PFSK-1 (cell line): ENCODE measurements around the gene ZEB1.

Source experiments
- POLR2AphosphoS5 ChIP-seq: IDR thresholded peaks from 2 replicates; pipeline ENCODE4 v1.6.1; 2012; ENCODE audit warnings: low read depth, mild to moderate bottlenecking, control low read depth, low read length, moderate library complexity
- SIN3A ChIP-seq: IDR thresholded peaks from 2 replicates; pipeline ENCODE4 v1.6.1; 2012; ENCODE audit warnings: mild to moderate bottlenecking, low read length, moderate library complexity, borderline replicate concordance; ENCODE audit not compliant: insufficient read depth

GRCh38 chr10:31515819-31516402, 196.9 kb downstream of the ZEB1 start:
- TF ChIP-seq POLR2AphosphoS5 (no peak), SIN3A (no peak)
